Measurements from ENCODE around the gene BAG5.

The BAG5 gene

GRCh38 chr14:103531421-103532215, 30.8 kb downstream of the BAG5 start:
- no peaks in the 10 kb centered on the region for H3K9me3 ChIP-seq (replicated peaks in 1 of 11)
- peak overlapping the region in 1 of 10 experiments; percentile 11; a peak in 1 of 20 replicates for H3K4me3 ChIP-seq
- H4K20me1 ChIP-seq, result peaks cover 0 to 76% (median 71%) of the 10 kb centered on the region in 11 experiments; a peak in 20 of 22 replicates
- TF ChIP-seq Cebpa-rat (IDR thresholded peaks at IDR 0.05), result no peak
- H3K27ac ChIP-seq, result no peak overlapping the region
- peak overlapping the region in 9 of 11 experiments; percentile 10 to 99 (median 97); a peak in 9 of 22 replicates for H3K4me2 ChIP-seq
- no peaks in the 10 kb centered on the region for H3K27me3 ChIP-seq
- peaks cover 14 to 68% (median 60%) of the 10 kb centered on the region in 11 experiments; a peak in 21 of 22 replicates for H3K36me3 ChIP-seq
- peaks cover 41 to 69% (median 44%) of the 10 kb centered on the region in 10 experiments for H3K4me1 ChIP-seq
- peak overlapping the region in 1 of 11 experiments; percentile 5; a peak in 1 of 22 replicates for H3K9ac ChIP-seq

GRCh38 chr14:103530831-103531230, 31.6 kb downstream of the BAG5 start:
- Histone ChIP-seq H4K20me1 (peaks cover 5 to 76% (median 65%) of the 10 kb centered on the region in 11 experiments; a peak in 20 of 22 replicates), H3K4me2 (peak overlapping the region; percentile 91 to 99 (median 97); a peak in 21 of 22 replicates), H3K27me3 (peaks cover 0 to 7% (median 0%) of the 10 kb centered on the region in 11 experiments; a peak in 1 of 22 replicates)

GRCh38 chr14:103530390-103530789, 32.1 kb downstream of the BAG5 start:
- Histone ChIP-seq H3K36me3 (peaks cover 11 to 56% (median 54%) of the 10 kb centered on the region in 11 experiments; a peak in 21 of 22 replicates), H3K9me3 (replicated peaks in 1 of 11) (no peaks in the 10 kb centered on the region), H3K4me1 (peaks cover 48 to 80% (median 53%) of the 10 kb centered on the region in 10 experiments), H3K27me3 (peaks cover 0 to 9% (median 0%) of the 10 kb centered on the region in 11 experiments; a peak in 1 of 22 replicates), H3K4me3 (peak overlapping the region in 9 of 10 experiments; percentile 86 to 100 (median 99); a peak in 17 of 20 replicates), H3K4me2 (peak overlapping the region; percentile 91 to 99 (median 97)), H3K27ac (0 out of 22 replicates have a peak overlapping the region, but pooled peaks of 1 of the 11 experiments have one; percentile 92), H4K20me1 (peaks cover 5 to 74% (median 61%) of the 10 kb centered on the region in 11 experiments; a peak in 20 of 22 replicates), H3K9ac (peak overlapping the region in 10 of 11 experiments; percentile 84 to 98 (median 89); a peak in 15 of 22 replicates)
- no peak for TF ChIP-seq Cebpa-rat (IDR thresholded peaks at IDR 0.05)

More at GRCh38 chr14:103530831-103531230, 31.6 kb downstream of the BAG5 start:
- Histone ChIP-seq H3K4me3 (peak overlapping the region in 5 of 10 experiments; percentile 11 to 100 (median 97); a peak in 6 of 20 replicates), H3K9ac (peak overlapping the region in 4 of 11 experiments; percentile 89 to 96 (median 94); a peak in 2 of 22 replicates), H3K9me3 (replicated peaks in 1 of 11) (no peaks in the 10 kb centered on the region), H3K4me1 (peaks cover 48 to 77% (median 52%) of the 10 kb centered on the region in 10 experiments), H3K36me3 (peaks cover 14 to 60% (median 58%) of the 10 kb centered on the region in 11 experiments; a peak in 21 of 22 replicates), H3K27ac (no peak overlapping the region)
- no peak for TF ChIP-seq Cebpa-rat (IDR thresholded peaks at IDR 0.05)

DNA sequence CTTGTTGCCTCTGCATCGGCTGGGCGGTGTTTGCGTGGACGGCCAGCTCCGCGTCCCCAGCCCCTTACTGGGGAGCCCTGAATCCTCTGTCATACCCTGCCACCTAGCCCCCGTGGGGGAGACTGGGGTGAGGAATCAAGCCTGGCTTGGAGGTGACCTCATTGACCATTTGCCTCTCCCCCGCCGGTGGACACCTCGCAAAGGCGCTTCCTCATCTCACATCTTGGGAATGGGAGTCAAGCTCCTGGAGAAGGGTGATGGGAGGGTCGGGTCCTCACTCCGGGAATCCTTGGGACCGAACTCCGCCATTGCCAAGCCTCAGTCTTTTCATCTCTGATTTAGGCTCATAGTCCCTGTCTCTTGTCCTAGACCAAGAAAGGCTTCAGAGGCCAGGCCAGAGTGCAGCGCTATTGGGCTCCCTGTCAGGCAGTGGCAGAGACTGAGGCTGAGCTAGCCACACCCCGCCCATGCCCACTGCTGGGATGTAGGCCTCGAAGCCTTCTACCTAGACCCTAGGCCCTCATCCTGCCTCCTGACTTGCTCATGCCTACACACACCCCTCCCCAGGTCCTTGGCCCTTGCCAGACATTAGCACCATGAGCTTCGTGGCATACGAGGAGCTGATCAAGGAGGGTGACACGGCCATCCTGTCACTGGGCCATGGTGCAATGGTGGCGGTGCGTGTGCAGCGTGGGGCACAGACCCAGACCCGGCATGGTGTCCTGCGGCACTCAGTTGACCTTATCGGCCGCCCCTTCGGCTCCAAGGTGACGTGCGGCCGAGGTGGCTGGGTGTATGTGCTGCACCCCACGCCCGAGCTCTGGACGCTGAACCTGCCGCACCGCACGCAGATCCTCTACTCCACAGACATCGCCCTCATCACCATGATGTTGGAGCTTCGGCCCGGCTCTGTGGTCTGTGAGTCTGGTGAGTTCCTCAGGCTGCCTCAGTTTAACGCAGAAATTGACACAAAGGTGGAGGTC, 32.8 kb downstream of the BAG5 start:
- H3K4me1 ChIP-seq, result peaks cover 48 to 80% (median 53%) of the 10 kb centered on the region in 10 experiments
- H3K4me3 ChIP-seq, result peak overlapping the region; percentile 86 to 100 (median 98)
- H3K36me3 ChIP-seq, result peaks cover 5 to 48% (median 47%) of the 10 kb centered on the region in 11 experiments; a peak in 21 of 22 replicates
- H3K4me2 ChIP-seq, result peak overlapping the region; percentile 91 to 99 (median 97)
- peak overlapping the region; percentile 58 to 97 (median 86); a peak in 21 of 22 replicates for H3K27ac ChIP-seq
- H3K9me3 ChIP-seq (replicated peaks in 1 of 11), result no peaks in the 10 kb centered on the region
- peaks cover 5 to 72% (median 53%) of the 10 kb centered on the region in 11 experiments; a peak in 20 of 22 replicates for H4K20me1 ChIP-seq
- peak overlapping the region; percentile 80 to 98 (median 89) for H3K9ac ChIP-seq
- peaks cover 0 to 12% (median 3%) of the 10 kb centered on the region in 11 experiments; a peak in 14 of 22 replicates for H3K27me3 ChIP-seq
- TF ChIP-seq Cebpa-rat (IDR thresholded peaks at IDR 0.05), result no peak

DNA sequence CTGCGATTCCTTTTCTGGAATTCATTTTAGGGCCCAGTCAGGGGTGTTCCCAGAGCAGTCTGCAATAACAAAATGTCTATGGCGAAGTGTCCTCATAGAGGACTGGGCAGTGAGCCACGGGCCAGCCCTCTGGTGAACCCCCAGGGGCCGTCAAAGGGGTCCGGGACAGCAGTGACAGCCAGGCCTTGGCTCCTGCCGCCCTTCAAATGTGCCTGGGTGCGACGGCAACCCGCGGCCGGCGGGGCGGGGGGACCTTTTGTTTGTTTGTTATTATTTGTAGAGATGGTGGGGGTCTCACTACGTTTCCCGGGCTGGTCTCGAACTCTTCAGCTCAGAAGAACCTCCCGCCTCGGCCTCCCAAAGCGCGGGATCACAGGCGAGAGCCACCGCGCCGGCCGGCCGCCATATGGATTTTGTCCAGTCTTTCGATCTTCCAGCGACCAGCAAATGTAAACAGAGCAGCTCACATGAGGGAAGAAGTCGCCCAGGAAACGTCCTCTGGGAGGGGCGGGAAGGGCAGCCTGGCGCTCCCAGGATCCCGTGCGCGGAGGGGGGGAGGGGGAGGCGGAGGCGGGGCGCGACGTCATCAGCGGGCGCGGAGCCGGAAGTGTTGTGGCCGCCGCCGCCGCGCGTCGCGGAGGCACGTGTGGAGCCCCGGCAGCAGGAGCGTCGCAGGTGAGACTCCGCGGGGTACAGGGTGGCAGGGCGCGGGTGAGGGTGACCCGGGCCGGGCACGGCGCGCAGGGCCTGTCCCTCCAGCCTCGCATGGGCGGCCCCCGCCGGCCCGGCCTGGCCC, 33.7 kb downstream of the BAG5 start, which contains the start of gene TRMT61A:
Gene TRMT61A (plus strand): TSS at position 610 of the 796 bp plus-strand sequence. CDS start 783 bp downstream, outside the sequence.
- peak within 1 kb of the TSS; percentile 86 to 100 (median 98) for H3K4me3 ChIP-seq
- H3K36me3 ChIP-seq, result peaks cover 0 to 40% (median 38%) of the 10 kb centered on the region in 11 experiments; a peak in 21 of 22 replicates
- peak within 1 kb of the TSS; percentile 71 to 97 (median 86) for H3K27ac ChIP-seq
- H3K9ac ChIP-seq, result peak within 1 kb of the TSS; percentile 80 to 98 (median 89)
- H4K20me1 ChIP-seq, result peaks cover 5 to 72% (median 45%) of the 10 kb centered on the region in 11 experiments; a peak in 20 of 22 replicates
- peak within 1 kb of the TSS; percentile 91 to 99 (median 98) for H3K4me2 ChIP-seq
- no peaks in the 10 kb centered on the region for H3K9me3 ChIP-seq (replicated peaks in 1 of 11)
- H3K27me3 ChIP-seq, result peaks cover 5 to 20% (median 12%) of the 10 kb centered on the region in 11 experiments
- TF ChIP-seq Cebpa-rat (IDR thresholded peaks at IDR 0.05), result no peak
- peaks cover 48 to 76% (median 54%) of the 10 kb centered on the region in 10 experiments for H3K4me1 ChIP-seq

DNA sequence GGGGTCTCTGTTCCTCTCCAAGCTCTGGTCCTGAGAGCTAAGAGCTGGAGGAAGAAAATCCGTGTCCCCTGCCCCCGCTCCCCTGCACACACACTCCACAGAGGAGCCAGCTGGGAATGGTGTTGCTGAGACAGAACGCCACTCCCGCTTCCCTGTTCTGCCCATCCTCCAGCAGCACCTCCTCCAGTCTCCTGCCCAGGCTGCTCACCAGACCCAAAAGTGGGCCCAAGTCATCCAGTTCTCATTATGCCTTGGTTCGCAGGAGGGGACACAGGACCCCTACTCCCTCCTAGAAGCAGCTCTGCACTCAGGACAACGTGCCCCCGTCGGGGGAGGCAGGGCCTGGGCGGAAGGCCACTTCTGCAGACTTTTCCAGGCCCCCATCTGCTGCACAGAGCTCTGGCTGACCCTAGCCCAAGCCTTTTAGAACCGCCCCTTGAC, 34.3 kb downstream of the BAG5 start:
- peaks cover 12 to 27% (median 18%) of the 10 kb centered on the region in 11 experiments for H3K27me3 ChIP-seq
- H3K9ac ChIP-seq, result peak overlapping the region; percentile 80 to 98 (median 89)
- H3K4me2 ChIP-seq, result peak overlapping the region; percentile 87 to 99 (median 98)
- peak overlapping the region; percentile 86 to 100 (median 98) for H3K4me3 ChIP-seq
- peaks cover 0 to 33% (median 32%) of the 10 kb centered on the region in 11 experiments; a peak in 20 of 22 replicates for H3K36me3 ChIP-seq
- TF ChIP-seq Cebpa-rat (IDR thresholded peaks at IDR 0.05), result no peak
- H3K9me3 ChIP-seq (replicated peaks in 1 of 11), result 0 out of 22 replicates have a peak, but pooled peaks cover 0 to 4% (median 0%) of the 10 kb centered on the region in 11 experiments
- peaks cover 5 to 70% (median 39%) of the 10 kb centered on the region in 11 experiments; a peak in 20 of 22 replicates for H4K20me1 ChIP-seq
- H3K27ac ChIP-seq, result peak overlapping the region; percentile 71 to 97 (median 86); a peak in 21 of 22 replicates
- peaks cover 49 to 70% (median 53%) of the 10 kb centered on the region in 10 experiments for H3K4me1 ChIP-seq
